Body of pancreas (tissue), 4 donors: ENCODE measurements around the gene EPN2.

ENCODE experiments used
- CTCF ChIP-seq, 7 experiments: fragments of 450-650 bp in 4 of 7; fragments of 200-600 bp in 3 of 7; sonication (generic) in 3 of 7; IDR thresholded peaks; one replicate each; pipeline ENCODE4 v1.5.1; 2016 to 2019; ENCODE audit warnings: antibody characterized with exemption in 7 of 7
- POLR2A ChIP-seq, 3 donors: fragments of 450-650 bp; IDR thresholded peaks; one replicate each; pipeline ENCODE4 v1.6.1; 2016; ENCODE audit warnings: antibody characterized with exemption in 3 of 3, mild to moderate bottlenecking in 2 of 3

- TF ChIP-seq POLR2A (IDR thresholded peaks at IDR 0.05) (no peak), CTCF (IDR thresholded peaks at IDR 0.05) (no peak)
These were observed 41.6 kb downstream of the EPN2 start for GRCh38 chr17:19278729-19279128.
